GM20000 (cell line): ENCODE measurements around the gene GPR146.

Experiments used
- DNase-seq: peaks from one replicate; pipeline ENCODE4 v3.0.0; 2012; ENCODE audit warnings: low spot score
- CTCF ChIP-seq: IDR thresholded peaks from 2 replicates; pipeline ENCODE4 v1.5.1; 2012; ENCODE audit warnings: mild to moderate bottlenecking, control low read depth; ENCODE audit errors: extremely low read depth, missing control alignments

The GPR146 gene

GRCh38 chr7:1024876-1025742 is 19.2 kb upstream of the GPR146 start:
- no peak for TF ChIP-seq CTCF
- DNase-seq, result no peak

GRCh38 chr7:1025743-1026581 is 18.4 kb upstream of the GPR146 start:
- no peak for TF ChIP-seq CTCF
- DNase-seq, result no peak

GRCh38 chr7:1026721-1027161 is 17.6 kb upstream of the GPR146 start:
- no peak for DNase-seq
- no peak for TF ChIP-seq CTCF

GRCh38 chr7:1027242-1028043 is 16.9 kb upstream of the GPR146 start:
- DNase-seq, result no peak

GRCh38 chr7:1028044-1028770 is 16.1 kb upstream of the GPR146 start:
- TF ChIP-seq CTCF, result no peak
- DNase-seq, result peak; percentile 99

More at GRCh38 chr7:1027242-1028043, 16.9 kb upstream of the GPR146 start:
- TF ChIP-seq CTCF, result no peak

- TF ChIP-seq CTCF, result no peak
- DNase-seq, result peak; percentile 89
Observed at GRCh38 chr7:1028775-1029636, 15.3 kb upstream of the GPR146 start.
